Measurements from ENCODE around the gene CHID1.

DNA sequence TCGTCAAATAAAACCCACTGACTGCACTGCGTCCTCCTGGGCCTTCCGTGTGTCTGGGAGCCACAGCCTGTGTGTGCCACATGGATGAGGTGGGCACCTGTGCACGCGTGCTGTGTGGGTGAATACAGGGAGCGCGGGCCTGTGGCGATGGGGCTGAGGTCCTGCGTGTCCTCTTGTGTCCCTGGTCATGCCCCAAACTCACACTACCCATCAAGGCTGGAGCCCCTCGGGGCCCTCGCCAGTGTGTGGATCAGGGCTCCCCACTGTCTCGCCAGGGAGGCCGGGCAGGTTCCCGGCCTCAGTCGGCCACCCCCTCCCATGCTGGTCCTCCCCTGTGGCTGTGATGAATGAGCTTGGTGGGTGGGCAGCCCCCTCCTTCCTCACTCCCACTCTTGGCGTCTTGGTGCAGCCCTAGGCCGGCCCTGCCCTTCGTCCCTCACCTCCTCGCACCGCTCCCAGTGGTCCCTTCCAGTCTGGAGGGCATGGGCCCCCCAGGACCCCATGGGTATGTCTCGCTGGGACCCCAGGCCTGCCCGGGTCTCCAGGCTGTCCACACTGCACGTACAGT, 78.6 kb downstream of the CHID1 start:
- TF ChIP-seq, protein P1, sequence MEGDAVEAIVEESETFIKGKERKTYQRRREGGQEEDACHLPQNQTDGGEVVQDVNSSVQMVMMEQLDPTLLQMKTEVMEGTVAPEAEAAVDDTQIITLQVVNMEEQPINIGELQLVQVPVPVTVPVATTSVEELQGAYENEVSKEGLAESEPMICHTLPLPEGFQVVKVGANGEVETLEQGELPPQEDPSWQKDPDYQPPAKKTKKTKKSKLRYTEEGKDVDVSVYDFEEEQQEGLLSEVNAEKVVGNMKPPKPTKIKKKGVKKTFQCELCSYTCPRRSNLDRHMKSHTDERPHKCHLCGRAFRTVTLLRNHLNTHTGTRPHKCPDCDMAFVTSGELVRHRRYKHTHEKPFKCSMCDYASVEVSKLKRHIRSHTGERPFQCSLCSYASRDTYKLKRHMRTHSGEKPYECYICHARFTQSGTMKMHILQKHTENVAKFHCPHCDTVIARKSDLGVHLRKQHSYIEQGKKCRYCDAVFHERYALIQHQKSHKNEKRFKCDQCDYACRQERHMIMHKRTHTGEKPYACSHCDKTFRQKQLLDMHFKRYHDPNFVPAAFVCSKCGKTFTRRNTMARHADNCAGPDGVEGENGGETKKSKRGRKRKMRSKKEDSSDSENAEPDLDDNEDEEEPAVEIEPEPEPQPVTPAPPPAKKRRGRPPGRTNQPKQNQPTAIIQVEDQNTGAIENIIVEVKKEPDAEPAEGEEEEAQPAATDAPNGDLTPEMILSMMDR (IDR thresholded peaks at IDR 0.05): no peak
- TF ChIP-seq EZH2 (IDR thresholded peaks at IDR 0.05) (no peak), EZH2phosphoT487 (IDR thresholded peaks at IDR 0.05) (no peak)
